Stomach (tissue), 9 donors: ENCODE results near the gene CCSER1. TPM values are rescaled to one million over a fixed set of nuclear protein-coding genes. Genes with fewer than 3 reads are reported as not detected.
"Not testable (repeated sequence)": the region's sequence is repeated elsewhere in the genome, so short reads cannot be mapped to it uniquely, and the experiment has no call there.

Source experiments
- DNase-seq, 2 donors: peaks; one replicate each; pipeline versions ENCODE4 v3.0.0 to v3.0.0-alpha.2; 2013 to 2019
- H3K27ac ChIP-seq, 5 donors: fragments of 200-600 bp in 4 of 5; sonication (generic) in 4 of 5; one replicate each; pipeline ENCODE4 v1.5.1; 2013 to 2019; ENCODE audit warnings: mild to moderate bottlenecking in 1 of 5, moderate library complexity in 1 of 5
- H3K27me3 ChIP-seq, 3 donors: fragments of 200-600 bp; sonication (generic); one replicate each; pipeline ENCODE4 v1.5.1; 2017 to 2019; ENCODE audit warnings: mixed run types in 1 of 3
- H3K36me3 ChIP-seq, 4 donors: fragments of 200-600 bp; sonication (generic); 1 replicate in 3 of 4; 2 replicates in 1 of 4; pipeline ENCODE4 v1.5.1; 2016 to 2019
- H3K4me1 ChIP-seq, 4 donors: fragments of 200-600 bp; sonication (generic); one replicate each; pipeline ENCODE4 v1.5.1; 2016 to 2019
- H3K4me3 ChIP-seq, 4 donors: fragments of 200-600 bp; sonication (generic) in 3 of 4; one replicate each; pipeline ENCODE4 v1.5.1; 2016 to 2019; ENCODE audit warnings: mild to moderate bottlenecking in 1 of 4
- H3K9me3 ChIP-seq, 4 donors: fragments of 200-600 bp; sonication (generic); one replicate each; pipeline ENCODE4 v1.5.1; 2016 to 2019
- EP300 ChIP-seq: sonication (generic); formaldehyde crosslinking; IDR thresholded peaks from one replicate; pipeline ENCODE4 v1.6.1; 2017; ENCODE audit warnings: antibody characterized with exemption
- POLR2A ChIP-seq, 4 donors: fragments of 450-650 bp; IDR thresholded peaks; one replicate each; pipeline ENCODE4 v1.6.1; 2016; ENCODE audit warnings: antibody characterized with exemption in 4 of 4, control low read depth in 2 of 4, mild to moderate bottlenecking in 1 of 4, moderate library complexity in 1 of 4
- POLR2AphosphoS5 ChIP-seq, 3 donors: sonication (generic); formaldehyde crosslinking; IDR thresholded peaks; one replicate each; pipeline ENCODE4 v1.6.1; 2016; ENCODE audit warnings: antibody characterized with exemption in 3 of 3
- WGBS, 5 donors: extraction: QIAGEN DNeasy Blood & Tissue Kit in 3 of 5; methylation state at CpG; one replicate each; pipeline versions ENCODE4 v1.1.5 to v1.1.7; 2013 to 2018; 5-methylcytosine and 5-hydroxymethylcytosine counted together
- intact Hi-C: fragments of 100-400 bp; cut with DNase I; formaldehyde crosslinking; loops from one replicate; pipeline ENCODE4 v1.15.1; 2023; ENCODE audit warnings: low total_unique reads
- polyA plus RNA-seq, 3 donors: library from polyadenylated mRNA; stranded (reverse); fragments of 200-250 nt; gene quantifications; one replicate each; pipeline ENCODE4 v1.2.3, GENCODE V29; 2013
- total RNA-seq, 5 donors: library from RNA; depleted of rRNA; stranded (reverse); fragments of >200 nt; gene quantifications; one replicate each; pipeline versions ENCODE4 v1.1.0 to v1.2.3, GENCODE V29; 2014 to 2016
- TF ChIP-seq, protein P1 (sequence below), 7 experiments: fragments of 450-650 bp in 4 of 7; fragments of 200-600 bp in 3 of 7; sonication (generic) in 3 of 7; IDR thresholded peaks; one replicate each; pipeline ENCODE4 v1.5.1; 2016 to 2019; ENCODE audit warnings: antibody characterized with exemption in 7 of 7, control low read depth in 2 of 7, mild to moderate bottlenecking in 1 of 7
- donor health status: healthy with polysubstance abuse.
- donor health status: Bipolar disorder and iron deficiency.
- donor health status: healthy.

Gene CCSER1
- total and polyA plus RNA-seq, 8 donors = 0.33 to 149 (median 15.2) TPM

DNA sequence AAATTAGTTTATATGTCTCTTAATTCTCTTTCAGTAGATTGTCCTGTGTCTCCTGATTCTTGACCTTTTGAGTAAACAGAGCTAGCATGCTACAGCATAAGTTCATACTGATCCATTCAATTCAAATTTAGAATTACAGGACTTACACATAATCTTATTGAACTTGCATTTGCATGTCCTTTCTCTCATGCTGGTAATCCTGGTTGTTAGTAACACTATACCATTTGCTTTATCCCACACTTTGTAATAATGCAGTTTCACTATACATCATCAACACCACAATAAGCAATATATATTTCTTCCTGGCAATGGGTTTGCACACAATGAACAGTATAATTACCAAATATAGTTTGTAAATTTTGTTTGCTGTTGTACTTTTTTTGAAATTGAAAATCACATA lies 1239.4 kb downstream of the CCSER1 start:
- no peaks in the 10 kb centered on the region for H3K9me3 ChIP-seq
- H3K4me3 ChIP-seq = no peak overlapping the region
- intact Hi-C loops = no loop called here
- no peaks in the 10 kb centered on the region for H3K4me1 ChIP-seq
- DNase-seq = no peak
- no peak overlapping the region for H3K27ac ChIP-seq
- H3K36me3 ChIP-seq = no peaks in the 10 kb centered on the region
- TF ChIP-seq, protein P1, sequence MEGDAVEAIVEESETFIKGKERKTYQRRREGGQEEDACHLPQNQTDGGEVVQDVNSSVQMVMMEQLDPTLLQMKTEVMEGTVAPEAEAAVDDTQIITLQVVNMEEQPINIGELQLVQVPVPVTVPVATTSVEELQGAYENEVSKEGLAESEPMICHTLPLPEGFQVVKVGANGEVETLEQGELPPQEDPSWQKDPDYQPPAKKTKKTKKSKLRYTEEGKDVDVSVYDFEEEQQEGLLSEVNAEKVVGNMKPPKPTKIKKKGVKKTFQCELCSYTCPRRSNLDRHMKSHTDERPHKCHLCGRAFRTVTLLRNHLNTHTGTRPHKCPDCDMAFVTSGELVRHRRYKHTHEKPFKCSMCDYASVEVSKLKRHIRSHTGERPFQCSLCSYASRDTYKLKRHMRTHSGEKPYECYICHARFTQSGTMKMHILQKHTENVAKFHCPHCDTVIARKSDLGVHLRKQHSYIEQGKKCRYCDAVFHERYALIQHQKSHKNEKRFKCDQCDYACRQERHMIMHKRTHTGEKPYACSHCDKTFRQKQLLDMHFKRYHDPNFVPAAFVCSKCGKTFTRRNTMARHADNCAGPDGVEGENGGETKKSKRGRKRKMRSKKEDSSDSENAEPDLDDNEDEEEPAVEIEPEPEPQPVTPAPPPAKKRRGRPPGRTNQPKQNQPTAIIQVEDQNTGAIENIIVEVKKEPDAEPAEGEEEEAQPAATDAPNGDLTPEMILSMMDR (IDR thresholded peaks at IDR 0.05) = no peak
- TF ChIP-seq POLR2A (IDR thresholded peaks at IDR 0.05) (no peak), EP300 (no peak), POLR2AphosphoS5 (IDR thresholded peaks at IDR 0.05) (no peak)
- no peaks in the 10 kb centered on the region for H3K27me3 ChIP-seq

DNA sequence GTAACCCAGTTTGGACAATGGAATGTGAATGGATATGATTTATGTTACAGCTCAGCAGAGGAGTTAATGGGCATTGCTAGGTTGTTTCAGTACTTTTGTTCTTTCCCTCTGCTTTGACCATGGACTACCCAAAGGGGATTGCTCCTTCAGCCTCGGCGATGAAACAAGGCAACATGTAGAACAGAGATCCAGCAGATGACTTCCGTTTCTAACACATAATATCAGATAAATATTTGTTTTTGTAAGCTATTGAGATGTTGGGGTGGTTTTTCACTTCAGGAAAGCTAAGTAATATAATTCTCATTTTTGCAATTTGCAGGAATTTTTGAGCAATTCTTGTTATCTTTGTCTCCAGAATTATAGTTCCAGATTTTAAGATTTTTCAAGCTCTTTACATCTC lies 1241.9 kb downstream of the CCSER1 start:
- H3K4me3 ChIP-seq = no peak overlapping the region
- intact Hi-C loops = no loop called here
- no peak overlapping the region for H3K27ac ChIP-seq
- 85 to 96% (median 90%) methylated on average over 3 of the region's 3 CpGs for WGBS, 5 donors
- TF ChIP-seq EP300 = no peak
- no peak for TF ChIP-seq POLR2A (IDR thresholded peaks at IDR 0.05)
- TF ChIP-seq, protein P1 (IDR thresholded peaks at IDR 0.05) = no peak
- no peak for TF ChIP-seq POLR2AphosphoS5 (IDR thresholded peaks at IDR 0.05)
- no peaks in the 10 kb centered on the region for H3K36me3 ChIP-seq
- H3K27me3 ChIP-seq = no peaks in the 10 kb centered on the region
- H3K9me3 ChIP-seq = no peaks in the 10 kb centered on the region
- no peaks in the 10 kb centered on the region for H3K4me1 ChIP-seq
- DNase-seq = no peak

DNA sequence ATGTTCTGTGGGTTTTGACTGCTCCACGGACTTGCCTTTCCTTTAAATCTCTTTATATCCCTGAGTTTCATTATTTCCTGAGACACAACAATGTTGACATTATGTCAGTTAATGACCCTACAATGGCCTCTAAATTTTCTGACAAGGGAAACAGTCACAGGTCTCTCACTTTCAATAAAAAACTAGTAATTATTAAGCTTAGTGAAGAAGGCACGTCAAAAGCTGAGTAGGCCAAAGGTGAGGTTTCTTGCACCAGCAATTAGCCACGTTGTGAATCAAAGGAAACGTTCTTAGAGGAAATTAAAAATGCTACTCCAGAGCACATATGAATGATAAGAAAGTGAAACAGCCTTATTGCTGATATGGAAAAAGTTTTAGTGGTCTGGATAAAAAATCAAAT lies 1246.4 kb downstream of the CCSER1 start:
- Histone ChIP-seq H3K4me3 (no peak overlapping the region), H3K4me1 (no peaks in the 10 kb centered on the region), H3K27ac (no peak overlapping the region), H3K36me3 (no peaks in the 10 kb centered on the region), H3K27me3 (no peaks in the 10 kb centered on the region), H3K9me3 (peaks cover 0 to 13% (median 0%) of the 10 kb centered on the region in 4 donors)
- peak in 1 of 2 donors; percentile 3 for DNase-seq
- no peak for TF ChIP-seq EP300
- TF ChIP-seq, protein P1 (IDR thresholded peaks at IDR 0.05) = no peak
- no peak for TF ChIP-seq POLR2A (IDR thresholded peaks at IDR 0.05)
- no peak for TF ChIP-seq POLR2AphosphoS5 (IDR thresholded peaks at IDR 0.05)
- 17 to 33% (median 23%) methylated on average over 4 of the region's 4 CpGs for WGBS, 5 donors
- intact Hi-C loops = no loop called here

DNA sequence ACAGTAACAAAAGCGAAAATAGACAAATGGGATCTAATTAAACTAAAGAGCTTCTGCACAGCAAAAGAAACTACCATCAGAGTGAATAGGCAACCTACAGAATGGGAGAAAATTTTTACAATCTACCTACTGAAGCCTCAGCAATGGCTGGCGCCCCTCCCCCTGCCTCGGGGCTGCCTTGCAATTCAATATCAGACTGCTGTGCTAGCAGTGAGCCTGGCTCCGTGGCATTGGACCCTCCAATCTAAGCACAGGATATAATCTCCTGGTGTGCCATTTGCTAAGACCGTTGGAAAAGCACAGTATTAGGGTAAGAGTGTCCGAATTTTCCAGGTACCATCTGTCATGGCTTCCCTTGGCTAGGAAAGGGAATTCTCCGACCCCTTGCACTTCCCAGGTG lies 1278.2 kb downstream of the CCSER1 start:
- peaks cover 0 to 21% (median 7%) of the 10 kb centered on the region in 4 donors for H3K9me3 ChIP-seq
- WGBS, 5 donors = 80 to 89% (median 87%) methylated on average over 7 of the region's 7 CpGs
- H3K36me3 ChIP-seq, H3K4me1 ChIP-seq, H3K27ac ChIP-seq, H3K27me3 ChIP-seq, H3K4me3 ChIP-seq, DNase-seq, intact Hi-C loops: not testable (repeated sequence)

DNA sequence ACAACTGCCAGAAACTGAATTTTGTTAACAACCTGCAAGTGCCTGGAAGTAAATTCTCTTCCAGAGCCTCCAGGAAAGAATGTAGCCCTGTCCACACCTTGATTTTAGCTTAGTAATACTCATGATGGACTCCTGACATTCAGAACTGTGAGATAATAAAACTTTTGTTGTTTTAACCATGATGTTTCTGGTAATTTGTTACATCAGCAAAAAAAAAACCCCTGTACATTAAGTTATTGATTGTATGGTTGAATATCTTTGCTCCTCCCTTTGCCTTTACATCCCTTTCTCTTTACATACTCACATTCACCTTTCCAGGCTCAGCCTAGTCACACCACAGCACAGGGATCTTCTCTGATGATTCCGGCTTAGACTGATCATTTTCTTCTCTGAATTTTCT lies 1294.8 kb downstream of the CCSER1 start:
- TF ChIP-seq EP300 = no peak
- TF ChIP-seq POLR2AphosphoS5 (IDR thresholded peaks at IDR 0.05) = no peak
- TF ChIP-seq POLR2A (IDR thresholded peaks at IDR 0.05) = no peak
- TF ChIP-seq, protein P1 (IDR thresholded peaks at IDR 0.05) = no peak
- H3K9me3 ChIP-seq = peaks cover 0 to 24% (median 17%) of the 10 kb centered on the region in 4 donors
- H3K27ac ChIP-seq = no peak overlapping the region
- intact Hi-C loops = no loop called here
- H3K27me3 ChIP-seq = no peaks in the 10 kb centered on the region
- H3K4me3 ChIP-seq = no peak overlapping the region
- WGBS, 5 donors = 86 to 98% (median 92%) methylated on average over 1 of the region's 1 CpG
- H3K4me1 ChIP-seq = no peaks in the 10 kb centered on the region
- DNase-seq = no peak
- no peaks in the 10 kb centered on the region for H3K36me3 ChIP-seq
